Astrocyte of the cerebellum (primary cell): ENCODE results near the gene AHNAK2.

Experiments used
- DNase-seq: peaks from one replicate; pipeline ENCODE4 v3.0.0-alpha.2; 2011; ENCODE audit warnings: low read depth
- H3K4me3 ChIP-seq: 2 replicates; pipeline ENCODE4 v1.5.1; 2011; ENCODE audit warnings: mild to moderate bottlenecking, low read depth, low read length, moderate library complexity
- in situ Hi-C: cut with HindIII; loops from 2 replicates; pipeline ENCODE4 v1.10.0; 2017; ENCODE audit warnings: low sequenced_read_pairs
- TF ChIP-seq, protein P1 (sequence below): IDR thresholded peaks from 2 replicates; pipeline ENCODE4 v1.5.1; 2012; ENCODE audit warnings: low read length, low read depth, moderate library complexity, mild to moderate bottlenecking; ENCODE audit errors: missing control alignments

AHNAK2 gene

DNA sequence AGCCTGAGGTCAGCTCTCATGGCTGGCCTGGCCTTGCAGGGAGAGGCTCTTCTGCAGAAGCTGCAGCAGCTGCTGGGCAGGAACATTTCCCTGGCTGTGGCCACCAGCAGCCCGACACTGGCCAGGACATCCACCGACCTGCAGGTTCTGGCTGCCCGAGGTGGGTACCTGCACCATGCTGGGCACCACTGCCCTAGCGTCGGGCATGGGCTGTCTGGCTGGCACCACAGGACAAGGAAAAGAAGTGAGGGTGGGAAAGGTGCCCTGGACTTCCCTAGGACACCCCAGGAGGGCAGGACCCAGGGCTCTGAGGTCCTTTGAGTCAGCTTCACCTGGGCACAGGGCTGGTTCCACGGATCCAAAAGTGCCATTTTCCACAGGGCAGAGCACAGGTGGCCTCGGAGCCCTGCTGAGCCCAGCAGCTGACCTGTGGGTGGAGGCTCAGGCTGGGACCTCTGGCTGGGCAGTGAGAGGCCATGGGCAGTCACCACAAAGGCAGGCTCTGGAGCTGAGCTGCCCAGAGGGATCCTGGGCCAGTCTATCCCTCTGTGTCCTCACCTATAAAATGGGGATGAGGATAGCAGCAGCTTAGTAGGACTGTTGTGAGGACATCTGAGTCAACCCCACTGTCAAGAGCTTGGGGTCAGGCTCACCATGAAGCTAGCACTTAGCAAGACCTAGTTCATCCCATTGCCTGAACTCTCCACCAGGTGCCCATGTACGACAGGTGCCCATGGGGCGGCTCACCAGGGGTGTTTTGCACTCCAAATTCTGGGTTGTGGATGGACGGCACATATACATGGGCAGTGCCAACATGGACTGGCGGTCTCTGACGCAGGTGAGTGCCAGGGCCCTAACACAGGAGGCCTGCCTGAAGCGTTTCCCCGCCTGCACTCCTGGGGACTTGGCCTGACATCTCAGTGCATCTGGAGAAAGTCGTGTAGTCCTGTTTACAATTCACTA, 48.6 kb downstream of the AHNAK2 start:
- in situ Hi-C loops, result no loop called here
- H3K4me3 ChIP-seq, result no peak overlapping the region
- TF ChIP-seq, protein P1, sequence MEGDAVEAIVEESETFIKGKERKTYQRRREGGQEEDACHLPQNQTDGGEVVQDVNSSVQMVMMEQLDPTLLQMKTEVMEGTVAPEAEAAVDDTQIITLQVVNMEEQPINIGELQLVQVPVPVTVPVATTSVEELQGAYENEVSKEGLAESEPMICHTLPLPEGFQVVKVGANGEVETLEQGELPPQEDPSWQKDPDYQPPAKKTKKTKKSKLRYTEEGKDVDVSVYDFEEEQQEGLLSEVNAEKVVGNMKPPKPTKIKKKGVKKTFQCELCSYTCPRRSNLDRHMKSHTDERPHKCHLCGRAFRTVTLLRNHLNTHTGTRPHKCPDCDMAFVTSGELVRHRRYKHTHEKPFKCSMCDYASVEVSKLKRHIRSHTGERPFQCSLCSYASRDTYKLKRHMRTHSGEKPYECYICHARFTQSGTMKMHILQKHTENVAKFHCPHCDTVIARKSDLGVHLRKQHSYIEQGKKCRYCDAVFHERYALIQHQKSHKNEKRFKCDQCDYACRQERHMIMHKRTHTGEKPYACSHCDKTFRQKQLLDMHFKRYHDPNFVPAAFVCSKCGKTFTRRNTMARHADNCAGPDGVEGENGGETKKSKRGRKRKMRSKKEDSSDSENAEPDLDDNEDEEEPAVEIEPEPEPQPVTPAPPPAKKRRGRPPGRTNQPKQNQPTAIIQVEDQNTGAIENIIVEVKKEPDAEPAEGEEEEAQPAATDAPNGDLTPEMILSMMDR, result no peak
- DNase-seq, result no peak

- no peak overlapping the region for H3K4me3 ChIP-seq
- DNase-seq, result no peak
- in situ Hi-C loops, result no loop called here
- TF ChIP-seq, protein P1, result no peak
Measured at GRCh38 chr14:104928391-104929133, 49.6 kb downstream of the AHNAK2 start.

- in situ Hi-C loops, result no loop called here
- DNase-seq, result no peak
- no peak overlapping the region for H3K4me3 ChIP-seq
- TF ChIP-seq, protein P1, result no peak
Measured at GRCh38 chr14:104927901-104928300, 50.3 kb downstream of the AHNAK2 start.

- in situ Hi-C loops, result no loop called here
Measured at GRCh38 chr14:104927432-104927816, 50.8 kb downstream of the AHNAK2 start.

GRCh38 chr14:104926619-104927431, 51.3 kb downstream of the AHNAK2 start:
- DNase-seq, result no peak

More at GRCh38 chr14:104927432-104927816, 50.8 kb downstream of the AHNAK2 start:
- H3K4me3 ChIP-seq, result no peak overlapping the region
- TF ChIP-seq, protein P1, result no peak
- DNase-seq, result no peak

More at GRCh38 chr14:104926619-104927431, 51.3 kb downstream of the AHNAK2 start:
- in situ Hi-C loops, result no loop called here
- TF ChIP-seq, protein P1, result no peak
- H3K4me3 ChIP-seq, result no peak overlapping the region
